GM12865 (cell line): ENCODE results near the gene GLTPD2.

Experiments
- DNase-seq: peaks from one replicate; pipeline ENCODE4 v3.0.0; 2010; ENCODE audit warnings: low read depth
- H3K4me3 ChIP-seq: 2 replicates; pipeline ENCODE4 v1.5.1; 2011; ENCODE audit warnings: mild to moderate bottlenecking, low read depth, low read length, control low read depth
- CTCF ChIP-seq: IDR thresholded peaks from 2 replicates; pipeline ENCODE4 v1.5.1; 2011; ENCODE audit warnings: low read length, control low read depth, low read depth, inconsistent platforms; ENCODE audit not compliant: insufficient read depth; ENCODE audit errors: missing control alignments

Gene GLTPD2

DNA sequence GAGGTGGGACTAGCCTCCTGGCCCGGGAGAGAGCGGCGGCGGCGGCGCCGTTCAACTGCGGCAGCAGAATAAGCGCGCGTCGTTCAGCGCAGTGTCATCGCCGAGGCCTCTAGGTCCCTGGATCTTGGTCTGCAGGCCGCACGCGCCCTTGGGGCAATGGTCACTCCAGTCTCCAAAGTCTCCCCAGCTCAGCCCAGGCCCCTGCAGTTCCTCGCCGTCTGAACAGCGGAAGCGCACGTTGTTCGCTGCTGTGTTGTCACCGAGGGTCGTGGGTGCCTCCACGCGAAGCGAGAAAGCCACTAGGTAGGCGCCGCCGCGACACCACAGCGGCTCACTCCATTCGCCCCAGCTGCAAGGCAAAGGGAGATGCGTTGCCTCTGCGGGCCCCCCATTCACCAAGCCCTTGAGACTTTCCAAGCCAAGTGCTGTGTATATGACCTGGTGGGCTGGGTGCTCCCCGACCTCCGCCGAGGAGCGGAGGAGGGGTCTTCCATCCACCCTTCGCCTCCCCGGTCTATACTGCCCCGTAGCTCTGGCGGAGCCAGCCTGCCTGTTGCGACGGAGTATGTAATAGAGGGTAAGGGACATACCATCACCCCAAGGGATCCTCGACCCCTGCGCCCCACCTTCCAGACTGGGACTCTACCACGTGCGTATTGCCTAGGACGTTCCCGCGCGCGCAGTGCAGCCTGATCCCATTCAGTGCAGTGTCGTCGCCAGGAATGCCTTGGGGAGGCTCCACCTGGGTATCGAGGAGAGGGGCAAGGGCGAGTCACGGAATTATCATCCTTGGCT lies 3.3 kb upstream of the GLTPD2 start:
- DNase-seq, result no peak
- no peak overlapping the region for H3K4me3 ChIP-seq
- no peak for TF ChIP-seq CTCF

GRCh38 chr17:4786106-4786511 lies 2.7 kb upstream of the GLTPD2 start, which contains the start of gene VMO1:
Gene VMO1, minus strand, starts transcription at chr17:4786364. Its CDS starts 12 bp downstream, at chr17:4786352.
- no peak within 1 kb of the TSS for H3K4me3 ChIP-seq
- DNase-seq, result no peak
- no peak for TF ChIP-seq CTCF

- no peak for DNase-seq
- TF ChIP-seq CTCF, result no peak
- no peak overlapping the region for H3K4me3 ChIP-seq
These were observed 2.2 kb upstream of the GLTPD2 start for GRCh38 chr17:4786516-4786915.

DNA sequence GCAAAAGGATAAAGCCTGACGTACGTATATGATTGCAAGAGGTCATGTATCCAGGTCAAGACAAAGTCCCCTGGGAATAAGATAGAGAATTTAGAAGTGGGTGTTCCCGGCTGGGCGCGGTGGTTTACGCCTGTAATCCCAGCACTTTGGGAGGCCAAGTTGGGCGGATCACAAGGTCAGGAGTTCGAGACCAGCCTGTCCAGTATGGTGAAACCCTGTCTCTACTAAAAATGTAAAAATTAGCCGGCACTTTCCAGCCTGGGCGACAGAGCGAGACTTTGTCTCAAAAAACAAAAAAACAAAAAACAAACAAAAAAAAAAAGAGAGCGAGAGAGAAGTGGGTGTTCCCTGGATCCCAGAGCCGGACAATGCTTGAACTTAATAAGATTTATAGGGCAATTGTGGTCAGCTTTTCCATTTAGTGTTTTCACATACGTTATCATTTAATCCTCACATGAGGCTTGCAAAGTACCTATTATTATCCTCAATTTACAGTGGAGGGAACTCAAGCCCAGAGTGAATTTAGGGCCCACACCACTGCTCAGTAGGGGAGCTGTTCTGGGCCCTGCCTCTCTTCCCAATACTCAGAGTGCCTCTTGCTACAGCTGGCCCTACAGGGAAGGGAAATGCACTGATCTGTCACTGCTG lies 481 bp upstream of the GLTPD2 start:
- H3K4me3 ChIP-seq, result no peak overlapping the region
- DNase-seq, result no peak
- TF ChIP-seq CTCF, result no peak

DNA sequence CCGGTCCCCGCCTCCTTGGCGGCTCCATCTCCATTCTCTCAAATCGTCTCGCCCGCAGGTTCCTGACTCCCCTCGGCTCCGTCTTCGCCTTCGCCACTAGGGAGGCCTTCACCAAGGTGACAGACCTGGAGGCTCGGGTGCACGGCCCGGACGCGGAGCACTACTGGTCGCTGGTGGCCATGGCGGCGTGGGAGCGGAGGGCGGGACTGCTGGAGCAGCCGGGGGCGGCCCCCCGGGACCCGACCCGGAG lies 862 bp downstream of the GLTPD2 start:
- DNase-seq, result no peak
- no peak for TF ChIP-seq CTCF
- peak overlapping the region; percentile 73 for H3K4me3 ChIP-seq

- peak; percentile 92 for DNase-seq
- peak overlapping the region; percentile 73 for H3K4me3 ChIP-seq
- peak; percentile 84 for TF ChIP-seq CTCF
These were observed 1.4 kb downstream of the GLTPD2 start for GRCh38 chr17:4789951-4790704.
